ENCODE data around the gene EFCAB8.

EFCAB8 gene

DNA sequence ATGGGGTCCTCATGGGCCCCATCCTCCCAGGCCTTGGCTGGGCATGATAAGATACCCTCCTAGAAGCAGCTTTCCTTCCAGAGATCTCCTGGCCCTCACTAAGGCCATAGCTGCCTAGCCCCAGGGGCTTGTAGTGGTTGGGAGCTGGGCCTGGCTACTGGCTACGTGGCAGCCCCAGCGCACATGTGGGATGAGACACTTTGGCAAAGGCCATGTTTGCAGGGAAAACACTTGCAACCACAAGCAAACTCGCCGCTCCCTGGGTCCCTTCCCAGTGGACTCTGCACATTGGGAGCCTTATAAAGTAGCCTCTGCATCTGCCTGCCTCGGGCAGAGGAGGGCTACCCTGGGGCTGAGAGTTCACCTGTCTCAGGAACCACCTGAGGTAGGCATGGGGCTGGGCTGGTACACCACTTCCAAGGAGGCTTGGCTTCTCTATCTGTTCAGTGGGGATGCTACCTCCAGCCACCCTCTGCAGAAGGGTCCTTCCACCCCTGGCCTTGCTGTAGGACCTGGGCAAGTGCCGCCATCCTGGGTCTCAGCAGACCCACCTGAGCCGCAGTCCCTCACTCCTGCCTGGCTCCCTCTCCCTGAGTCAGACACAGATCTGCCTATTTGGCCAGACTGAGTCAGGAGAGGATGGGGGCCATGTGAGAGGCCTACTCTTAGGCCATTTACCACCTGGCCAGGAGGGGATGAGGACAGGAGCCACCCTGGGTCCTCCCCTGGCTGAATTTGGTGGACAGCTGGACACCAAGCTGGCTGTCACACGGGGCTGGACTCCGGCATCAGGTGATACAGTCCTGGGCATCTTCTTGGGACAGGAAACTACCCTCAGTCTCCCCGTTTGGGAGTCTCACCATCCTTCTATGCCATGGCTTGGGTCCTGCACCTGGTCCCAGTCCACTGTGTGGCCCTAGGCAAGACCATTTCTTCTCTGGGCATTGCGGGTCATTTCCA lies 148.9 kb downstream of the EFCAB8 start, which contains the start of gene BPIFB2:
TSS of gene BPIFB2 (plus strand) at position 329 of the 960 bp plus-strand sequence. CDS start 871 bp downstream, outside the sequence.
- DNase-seq (ENCODE audit: low read depth in 2 of 2), result no peak

DNA sequence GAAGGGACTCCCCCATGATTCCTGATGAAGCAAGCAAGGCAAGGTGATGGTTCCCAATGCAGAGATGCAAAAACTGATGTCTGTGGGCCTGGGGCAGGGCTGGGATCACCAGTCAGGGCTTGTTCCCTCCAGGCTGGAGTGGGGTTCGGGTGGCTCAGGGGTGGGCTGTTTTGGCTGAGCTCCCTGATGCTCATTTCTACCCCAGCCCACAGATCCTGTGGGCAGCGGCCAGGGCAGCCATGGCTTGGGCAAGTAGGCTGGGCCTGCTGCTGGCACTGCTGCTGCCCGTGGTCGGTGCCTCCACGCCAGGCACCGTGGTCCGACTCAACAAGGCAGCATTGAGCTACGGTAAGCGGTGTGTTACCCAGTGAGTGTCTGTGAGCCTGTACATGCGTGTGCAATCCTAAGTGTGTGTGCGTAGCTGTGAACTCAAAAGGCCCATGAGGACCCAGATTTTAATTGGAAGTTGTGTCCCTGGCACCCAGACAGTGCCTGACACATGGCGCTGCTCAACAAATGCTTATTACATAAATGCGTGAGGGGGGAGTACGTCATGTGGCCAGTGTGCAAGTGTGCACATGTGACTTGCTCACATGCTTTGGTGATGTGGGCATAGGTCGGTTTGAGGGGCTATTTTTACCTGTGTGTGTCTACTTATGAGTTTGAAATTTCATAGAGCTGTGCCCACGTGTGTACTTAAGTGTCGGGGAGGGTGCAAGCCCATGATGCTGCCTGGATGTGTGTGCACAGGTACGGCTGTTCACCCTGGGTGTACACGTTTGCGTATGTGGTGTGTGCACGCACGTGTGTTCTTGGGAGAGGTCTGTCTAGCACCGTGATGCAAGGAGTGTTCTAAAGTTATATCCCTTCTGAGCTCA lies 149.9 kb downstream of the EFCAB8 start:
- no peak for DNase-seq (ENCODE audit: low read depth in 2 of 2)
- no peak overlapping the region for H3K4me3 ChIP-seq (replicated peaks in 1 of 2; ENCODE audit: low read depth in 2 of 2, low read length in 2 of 2)
- TF ChIP-seq, protein P1, sequence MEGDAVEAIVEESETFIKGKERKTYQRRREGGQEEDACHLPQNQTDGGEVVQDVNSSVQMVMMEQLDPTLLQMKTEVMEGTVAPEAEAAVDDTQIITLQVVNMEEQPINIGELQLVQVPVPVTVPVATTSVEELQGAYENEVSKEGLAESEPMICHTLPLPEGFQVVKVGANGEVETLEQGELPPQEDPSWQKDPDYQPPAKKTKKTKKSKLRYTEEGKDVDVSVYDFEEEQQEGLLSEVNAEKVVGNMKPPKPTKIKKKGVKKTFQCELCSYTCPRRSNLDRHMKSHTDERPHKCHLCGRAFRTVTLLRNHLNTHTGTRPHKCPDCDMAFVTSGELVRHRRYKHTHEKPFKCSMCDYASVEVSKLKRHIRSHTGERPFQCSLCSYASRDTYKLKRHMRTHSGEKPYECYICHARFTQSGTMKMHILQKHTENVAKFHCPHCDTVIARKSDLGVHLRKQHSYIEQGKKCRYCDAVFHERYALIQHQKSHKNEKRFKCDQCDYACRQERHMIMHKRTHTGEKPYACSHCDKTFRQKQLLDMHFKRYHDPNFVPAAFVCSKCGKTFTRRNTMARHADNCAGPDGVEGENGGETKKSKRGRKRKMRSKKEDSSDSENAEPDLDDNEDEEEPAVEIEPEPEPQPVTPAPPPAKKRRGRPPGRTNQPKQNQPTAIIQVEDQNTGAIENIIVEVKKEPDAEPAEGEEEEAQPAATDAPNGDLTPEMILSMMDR (IDR thresholded peaks at IDR 0.05; ENCODE audit: low read depth, low read length), result no peak

More for the DNA sequence above, 148.9 kb downstream of the EFCAB8 start, which contains the start of gene BPIFB2:
- TF ChIP-seq, protein P1 (IDR thresholded peaks at IDR 0.05; ENCODE audit: low read depth, low read length), result no peak
- no peak within 1 kb of the TSS for H3K4me3 ChIP-seq (replicated peaks in 1 of 2; ENCODE audit: low read depth in 2 of 2, low read length in 2 of 2)

DNA sequence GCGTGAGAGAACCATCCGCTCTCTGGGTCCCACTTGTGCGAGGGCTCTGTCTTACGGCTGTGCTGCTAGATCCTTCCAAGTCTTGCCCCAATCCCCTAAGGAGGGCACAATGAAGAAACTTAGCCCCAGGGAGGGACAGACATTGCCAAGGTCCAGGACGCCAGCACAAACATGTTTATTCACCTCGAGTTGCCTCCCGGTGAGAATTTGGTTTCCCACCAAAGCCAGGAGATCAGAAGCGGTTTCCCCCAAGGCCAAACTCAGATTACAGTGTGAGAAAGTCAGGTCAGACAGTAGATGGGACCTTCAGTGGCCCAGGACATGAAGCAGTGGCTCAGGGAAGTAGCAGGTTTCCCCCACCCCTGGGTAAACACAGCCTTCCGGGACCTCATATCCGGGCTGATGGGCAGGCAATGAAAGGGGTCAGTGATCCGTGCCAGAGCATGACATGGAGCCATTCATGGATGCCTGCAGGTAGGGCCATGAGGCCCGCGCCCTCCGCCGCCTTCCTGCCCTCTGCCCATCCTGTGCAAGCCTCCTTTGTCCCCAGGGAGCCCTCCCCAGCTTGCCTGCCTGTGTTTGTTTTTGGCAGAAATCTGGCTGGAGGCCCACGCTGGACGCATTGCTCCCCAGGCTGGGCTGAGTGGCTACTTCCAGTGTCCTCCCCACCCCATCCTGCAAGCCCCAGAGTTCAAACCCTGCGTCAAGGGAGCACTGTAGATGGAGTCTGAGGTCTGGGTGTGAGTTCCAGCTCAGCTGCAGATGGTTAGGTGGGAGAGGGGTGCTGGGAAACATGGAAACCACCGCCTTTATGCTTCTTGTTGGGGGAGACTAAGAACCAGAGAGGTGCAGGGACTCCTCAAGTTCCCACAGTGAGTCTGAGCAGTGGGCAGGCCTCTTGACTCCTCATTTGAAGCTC lies 150.8 kb downstream of the EFCAB8 start:
- no peak for DNase-seq (ENCODE audit: low read depth in 2 of 2)
- H3K4me3 ChIP-seq (replicated peaks in 1 of 2; ENCODE audit: low read depth in 2 of 2, low read length in 2 of 2), result no peak overlapping the region
- TF ChIP-seq, protein P1 (IDR thresholded peaks at IDR 0.05; ENCODE audit: low read depth, low read length), result no peak

DNA sequence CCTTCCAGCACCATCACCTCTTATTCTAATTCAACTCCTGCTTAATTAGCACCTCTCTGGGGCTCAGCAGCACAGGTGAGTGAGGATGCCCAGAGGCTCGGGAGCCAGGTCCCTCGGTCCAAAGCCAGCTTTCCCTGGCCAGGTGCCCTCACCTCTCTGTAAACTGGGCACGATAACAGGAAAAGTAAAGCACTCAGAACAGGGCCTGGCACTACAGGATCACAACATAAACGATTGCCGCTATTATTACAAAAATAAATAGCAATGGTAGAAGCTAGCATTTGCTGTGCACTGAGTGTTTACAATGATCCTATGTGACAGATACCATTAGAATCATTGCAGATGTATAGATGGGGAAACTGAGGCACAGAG lies 151.4 kb downstream of the EFCAB8 start:
- TF ChIP-seq, protein P1 (IDR thresholded peaks at IDR 0.05; ENCODE audit: low read depth, low read length), result no peak

DNA sequence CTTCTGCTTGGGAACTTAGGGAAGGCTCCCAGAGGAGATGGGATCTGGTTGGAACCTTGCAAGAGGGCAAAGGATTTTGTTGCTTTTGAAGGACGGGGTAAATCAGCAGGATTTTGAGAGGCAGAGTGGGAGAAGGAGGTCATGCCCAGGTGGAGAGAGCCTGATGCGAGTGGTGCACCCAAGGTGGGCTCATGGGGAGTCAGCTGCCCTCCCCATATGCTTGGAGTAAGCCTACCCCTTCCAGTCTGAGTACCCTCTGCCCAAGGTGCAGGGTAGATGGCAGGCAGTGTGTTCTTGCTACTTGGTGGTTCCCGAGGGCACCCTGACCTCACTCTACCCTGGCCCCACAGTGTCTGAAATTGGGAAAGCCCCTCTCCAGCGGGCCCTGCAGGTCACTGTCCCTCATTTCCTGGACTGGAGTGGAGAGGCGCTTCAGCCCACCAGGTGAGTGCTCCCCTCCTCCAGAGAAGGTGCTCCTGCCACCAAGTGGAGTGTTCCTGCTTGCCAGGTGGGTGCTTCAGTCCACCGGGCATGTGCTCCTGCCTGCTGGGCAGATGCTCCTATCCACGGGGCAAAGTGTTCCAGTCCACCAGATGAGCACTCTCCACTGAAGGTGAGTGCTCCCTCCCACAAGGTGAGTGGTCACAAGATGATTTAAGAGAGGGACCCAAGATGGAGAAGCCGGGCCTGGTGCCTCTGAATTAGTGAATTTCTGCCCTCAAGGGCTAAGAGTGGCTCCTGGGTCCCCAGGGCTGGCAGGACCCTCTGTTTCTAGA lies 152.1 kb downstream of the EFCAB8 start:
- no peak overlapping the region for H3K4me3 ChIP-seq (replicated peaks in 1 of 2; ENCODE audit: low read depth in 2 of 2, low read length in 2 of 2)
- TF ChIP-seq, protein P1 (IDR thresholded peaks at IDR 0.05; ENCODE audit: low read depth, low read length), result no peak
- DNase-seq (ENCODE audit: low read depth in 2 of 2), result no peak

More for the DNA sequence above, 151.4 kb downstream of the EFCAB8 start:
- no peak for DNase-seq (ENCODE audit: low read depth in 2 of 2)
- H3K4me3 ChIP-seq (replicated peaks in 1 of 2; ENCODE audit: low read depth in 2 of 2, low read length in 2 of 2), result no peak overlapping the region
